NCI-H748 (cell line): ENCODE results near the gene PURA.

ENCODE experiments used
- DNase-seq: peaks from one replicate; lab custom pipeline; 2025; ENCODE audit not compliant: unreplicated experiment; lab: John Stamatoyannopoulos, UW

The PURA gene

GRCh38 chr5:140134277-140134935 is 20.5 kb downstream of the PURA start:
- DNase-seq: no peak

- DNase-seq: no peak
Measured at GRCh38 chr5:140135127-140135526, 21.2 kb downstream of the PURA start.

- no peak for DNase-seq
Measured at GRCh38 chr5:140136624-140137023, 22.7 kb downstream of the PURA start.

GRCh38 chr5:140140435-140140834 is 26.5 kb downstream of the PURA start:
- DNase-seq: no peak

GRCh38 chr5:140141241-140141640 is 27.3 kb downstream of the PURA start:
- no peak for DNase-seq

- no peak for DNase-seq
Measured at GRCh38 chr5:140142246-140142645, 28.3 kb downstream of the PURA start.

GRCh38 chr5:140142856-140143255 is 28.9 kb downstream of the PURA start:
- no peak for DNase-seq

GRCh38 chr5:140143521-140144258 is 29.8 kb downstream of the PURA start:
- no peak for DNase-seq

- peak; percentile 12 for DNase-seq
Measured at GRCh38 chr5:140145256-140145655, 31.3 kb downstream of the PURA start.

- peak; percentile 53 for DNase-seq
Measured at GRCh38 chr5:140145818-140146522, 32.1 kb downstream of the PURA start.

- no peak for DNase-seq
Measured at GRCh38 chr5:140146523-140146842, 32.6 kb downstream of the PURA start.

- no peak for DNase-seq
Measured at GRCh38 chr5:140147460-140147859, 33.6 kb downstream of the PURA start.

GRCh38 chr5:140148508-140148907 is 34.6 kb downstream of the PURA start:
- peak; percentile 26 for DNase-seq

- no peak for DNase-seq
Measured at GRCh38 chr5:140150201-140150600, 36.3 kb downstream of the PURA start.

GRCh38 chr5:140151144-140152021 is 37.5 kb downstream of the PURA start:
- peak; percentile 38 for DNase-seq

- no peak for DNase-seq
Measured at GRCh38 chr5:140152022-140152999, 38.4 kb downstream of the PURA start.

- DNase-seq: no peak
Measured at GRCh38 chr5:140153255-140153654, 39.3 kb downstream of the PURA start.

- DNase-seq: no peak
Measured at GRCh38 chr5:140153905-140154304, 40.0 kb downstream of the PURA start.

GRCh38 chr5:140154710-140155381 is 40.9 kb downstream of the PURA start:
- DNase-seq: peak; percentile 15
